ENCODE measurements around the gene TFF2. TPM values are rescaled to one million over a fixed set of nuclear protein-coding genes. Genes with fewer than 3 reads are reported as not detected.
A peak's percentile ranks its signal among the peaks of the same experiment; 100 is the strongest.

Gene TFF2
- not detected for total RNA-seq

- TF ChIP-seq POLR2A (IDR thresholded peaks at IDR 0.05) (no peak), CTCF (IDR thresholded peaks at IDR 0.05) (no peak), POLR2AphosphoS5 (IDR thresholded peaks at IDR 0.05; ENCODE audit: insufficient read depth in 1 of 2, low read depth in 1 of 2) (no peak)
- intact Hi-C loops (cut with DNase I): no loop called here
- Histone ChIP-seq H3K27ac (no peak within 1 kb of the TSS), H3K27me3 (no peaks in the 10 kb centered on the region), H3K4me1 (no peaks in the 10 kb centered on the region), H3K4me3 (no peak within 1 kb of the TSS), H3K36me3 (no peaks in the 10 kb centered on the region), H3K9me3 (no peaks in the 10 kb centered on the region)
- peak in 1 of 2 donors; percentile 96 for DNase-seq (ENCODE audit: extremely low spot score in 2 of 2)
These were observed at the start of gene TFF2 for GRCh38 chr21:42350927-42351426. TFF2 (minus strand) TSS chr21:42350994; CDS start chr21:42350957, 37 bp downstream.

- H3K36me3 ChIP-seq: no peaks in the 10 kb centered on the region
- no peak overlapping the region for H3K27ac ChIP-seq
- DNase-seq (ENCODE audit: extremely low spot score in 2 of 2): no peak
- TF ChIP-seq POLR2A (IDR thresholded peaks at IDR 0.05) (no peak), CTCF (IDR thresholded peaks at IDR 0.05) (no peak), POLR2AphosphoS5 (IDR thresholded peaks at IDR 0.05; ENCODE audit: insufficient read depth in 1 of 2, low read depth in 1 of 2) (no peak)
- H3K4me3 ChIP-seq: no peak overlapping the region
- H3K4me1 ChIP-seq: no peaks in the 10 kb centered on the region
- H3K27me3 ChIP-seq: no peaks in the 10 kb centered on the region
- intact Hi-C loops (cut with DNase I): no loop called here
- H3K9me3 ChIP-seq: no peaks in the 10 kb centered on the region
These were observed 49.7 kb upstream of the TFF2 start for GRCh38 chr21:42400525-42400924.

- H3K36me3 ChIP-seq: no peaks in the 10 kb centered on the region
- no peak overlapping the region for H3K27ac ChIP-seq
- H3K4me1 ChIP-seq: no peaks in the 10 kb centered on the region
- intact Hi-C loops (cut with DNase I): no loop called here
- H3K9me3 ChIP-seq: no peaks in the 10 kb centered on the region
- H3K4me3 ChIP-seq: no peak overlapping the region
- H3K27me3 ChIP-seq: no peaks in the 10 kb centered on the region
- no peak for DNase-seq (ENCODE audit: extremely low spot score in 2 of 2)
- TF ChIP-seq POLR2A (IDR thresholded peaks at IDR 0.05) (no peak), POLR2AphosphoS5 (IDR thresholded peaks at IDR 0.05; ENCODE audit: insufficient read depth in 1 of 2, low read depth in 1 of 2) (no peak), CTCF (IDR thresholded peaks at IDR 0.05) (no peak)
These were observed 47.7 kb upstream of the TFF2 start for GRCh38 chr21:42398436-42399028.

- Histone ChIP-seq H3K27ac (no peak overlapping the region), H3K4me3 (no peak overlapping the region), H3K36me3 (no peaks in the 10 kb centered on the region), H3K27me3 (no peaks in the 10 kb centered on the region), H3K9me3 (no peaks in the 10 kb centered on the region), H3K4me1 (no peaks in the 10 kb centered on the region)
- intact Hi-C loops (cut with DNase I): no loop called here
- TF ChIP-seq CTCF (IDR thresholded peaks at IDR 0.05) (no peak), POLR2AphosphoS5 (IDR thresholded peaks at IDR 0.05; ENCODE audit: insufficient read depth in 1 of 2, low read depth in 1 of 2) (no peak)
- no peak for DNase-seq (ENCODE audit: extremely low spot score in 2 of 2)
These were observed 47.1 kb upstream of the TFF2 start for GRCh38 chr21:42397746-42398394.

Data from vagina (tissue), 2 donors.